ES-I3 (cell line): ENCODE data around the gene BUD13.
A peak's percentile ranks its signal among the peaks of the same experiment; 100 is the strongest.
"Not testable (repeated sequence)": the region's sequence is repeated elsewhere in the genome, so short reads cannot be mapped to it uniquely, and the experiment has no call there.

Experiments
- H3K36me3 ChIP-seq: 2 replicates; pipeline ENCODE4 v1.6.1; 2013; ENCODE audit warnings: mild to moderate bottlenecking, low read length, control low read depth, moderate library complexity; ENCODE audit not compliant: insufficient read depth
- H3K4me1 ChIP-seq: 2 replicates; pipeline ENCODE4 v1.6.1; 2013; ENCODE audit warnings: mild to moderate bottlenecking, control low read depth, low read length; ENCODE audit not compliant: insufficient read depth
- H3K9ac ChIP-seq: 2 replicates; pipeline ENCODE4 v1.6.1; 2013; ENCODE audit warnings: low read depth, mild to moderate bottlenecking, low read length, moderate library complexity
- H3K9me3 ChIP-seq: 2 replicates; pipeline ENCODE4 v1.6.1; 2013; ENCODE audit warnings: mild to moderate bottlenecking, low read length, moderate library complexity; ENCODE audit not compliant: control insufficient read depth, insufficient read depth

BUD13 gene

GRCh38 chr11:116772443-116773202 lies at the start of gene BUD13:
TSS of gene BUD13 (minus strand) at chr11:116772987. CDS start at chr11:116772964, 23 bp downstream.
- Histone ChIP-seq H3K36me3 (peaks cover 3% of the 10 kb centered on the region; the same call in 1 of the 2 replicates), H3K4me1 (peaks cover 6% of the 10 kb centered on the region), H3K9ac (peak within 1 kb of the TSS; percentile 98), H3K9me3 (no peaks in the 10 kb centered on the region)

- Histone ChIP-seq H3K9me3 (no peaks in the 10 kb centered on the region), H3K36me3 (no peaks in the 10 kb centered on the region), H3K4me1 (no peaks in the 10 kb centered on the region), H3K9ac (no peak overlapping the region)
Observed at GRCh38 chr11:116822575-116822974, 49.8 kb upstream of the BUD13 start.

GRCh38 chr11:116821050-116821918 lies 48.5 kb upstream of the BUD13 start:
- H3K9me3 ChIP-seq, result no peaks in the 10 kb centered on the region
- H3K4me1 ChIP-seq, result no peaks in the 10 kb centered on the region
- no peak overlapping the region for H3K9ac ChIP-seq
- H3K36me3 ChIP-seq, result no peaks in the 10 kb centered on the region

GRCh38 chr11:116819049-116819448 lies 46.3 kb upstream of the BUD13 start:
- H3K4me1 ChIP-seq, result no peaks in the 10 kb centered on the region
- no peaks in the 10 kb centered on the region for H3K36me3 ChIP-seq
- no peaks in the 10 kb centered on the region for H3K9me3 ChIP-seq
- no peak overlapping the region for H3K9ac ChIP-seq

- H3K36me3 ChIP-seq, result no peaks in the 10 kb centered on the region
- no peaks in the 10 kb centered on the region for H3K9me3 ChIP-seq
- H3K4me1 ChIP-seq, result no peaks in the 10 kb centered on the region
- H3K9ac ChIP-seq, result no peak overlapping the region
Observed at GRCh38 chr11:116814502-116814901, 41.7 kb upstream of the BUD13 start.

GRCh38 chr11:116813781-116814471 lies 41.1 kb upstream of the BUD13 start:
- no peaks in the 10 kb centered on the region for H3K9me3 ChIP-seq
- no peak overlapping the region for H3K9ac ChIP-seq
- H3K4me1 ChIP-seq, result no peaks in the 10 kb centered on the region
- no peaks in the 10 kb centered on the region for H3K36me3 ChIP-seq

- H3K4me1 ChIP-seq, result no peaks in the 10 kb centered on the region
- H3K36me3 ChIP-seq, result no peaks in the 10 kb centered on the region
- no peaks in the 10 kb centered on the region for H3K9me3 ChIP-seq
- no peak overlapping the region for H3K9ac ChIP-seq
Observed at GRCh38 chr11:116813170-116813569, 40.4 kb upstream of the BUD13 start.

GRCh38 chr11:116812109-116812508 lies 39.3 kb upstream of the BUD13 start:
- Histone ChIP-seq H3K4me1 (no peaks in the 10 kb centered on the region), H3K36me3 (no peaks in the 10 kb centered on the region), H3K9me3 (no peaks in the 10 kb centered on the region), H3K9ac (no peak overlapping the region)

GRCh38 chr11:116811194-116811593 lies 38.4 kb upstream of the BUD13 start:
- H3K36me3 ChIP-seq, result no peaks in the 10 kb centered on the region
- H3K4me1 ChIP-seq, result no peaks in the 10 kb centered on the region
- no peaks in the 10 kb centered on the region for H3K9me3 ChIP-seq
- H3K9ac ChIP-seq, result no peak overlapping the region

- no peak overlapping the region for H3K9ac ChIP-seq
Observed at GRCh38 chr11:116808262-116809175, 35.7 kb upstream of the BUD13 start.

GRCh38 chr11:116807601-116808261 lies 34.9 kb upstream of the BUD13 start:
- no peaks in the 10 kb centered on the region for H3K4me1 ChIP-seq
- H3K36me3 ChIP-seq, result no peaks in the 10 kb centered on the region
- H3K9ac ChIP-seq, result no peak overlapping the region
- no peaks in the 10 kb centered on the region for H3K9me3 ChIP-seq

More at GRCh38 chr11:116808262-116809175, 35.7 kb upstream of the BUD13 start:
- H3K36me3 ChIP-seq, result no peaks in the 10 kb centered on the region
- H3K9me3 ChIP-seq, result no peaks in the 10 kb centered on the region
- H3K4me1 ChIP-seq, result no peaks in the 10 kb centered on the region

- Histone ChIP-seq H3K4me1 (no peaks in the 10 kb centered on the region), H3K9me3 (no peaks in the 10 kb centered on the region), H3K9ac (no peak overlapping the region), H3K36me3 (no peaks in the 10 kb centered on the region)
Observed at GRCh38 chr11:116804001-116804400, 31.2 kb upstream of the BUD13 start.

GRCh38 chr11:116801662-116802061 lies 28.9 kb upstream of the BUD13 start:
- H3K9me3 ChIP-seq, H3K4me1 ChIP-seq, H3K9ac ChIP-seq, H3K36me3 ChIP-seq: not testable (repeated sequence)
